HG03342 (cell line): ENCODE data around the gene CCDC172.
A peak's percentile ranks its signal among the peaks of the same experiment; 100 is the strongest.
"Not testable (repeated sequence)": the region's sequence is repeated elsewhere in the genome, so short reads cannot be mapped to it uniquely, and the experiment has no call there.

Experiments
- ATAC-seq: cut with Tn5 transposase; IDR thresholded peaks from one replicate; pipeline ENCODE4 v1.9.1; 2021; ENCODE audit warnings: mild to moderate bottlenecking, moderate library complexity; ENCODE audit not compliant: unreplicated experiment

The CCDC172 gene

DNA sequence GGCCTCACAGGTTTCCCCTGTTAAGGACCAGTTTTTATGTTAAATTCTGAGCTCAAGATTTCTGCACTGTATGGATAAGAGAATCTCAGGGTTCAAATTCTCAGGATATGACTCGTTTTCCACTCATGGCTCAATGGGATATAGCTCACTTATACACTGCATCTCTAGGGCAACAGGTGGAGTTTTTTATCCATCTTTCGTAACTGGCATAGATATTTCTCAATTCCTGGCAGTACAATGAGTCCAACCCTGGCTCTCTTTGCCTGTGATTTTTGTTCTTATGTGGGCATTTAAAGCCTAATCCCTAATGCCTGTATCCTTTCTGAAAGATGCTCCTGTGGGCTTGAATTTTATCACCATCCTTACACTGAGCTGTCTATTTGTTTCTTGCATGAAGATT lies 7.6 kb downstream of the CCDC172 start:
- no peak for ATAC-seq

DNA sequence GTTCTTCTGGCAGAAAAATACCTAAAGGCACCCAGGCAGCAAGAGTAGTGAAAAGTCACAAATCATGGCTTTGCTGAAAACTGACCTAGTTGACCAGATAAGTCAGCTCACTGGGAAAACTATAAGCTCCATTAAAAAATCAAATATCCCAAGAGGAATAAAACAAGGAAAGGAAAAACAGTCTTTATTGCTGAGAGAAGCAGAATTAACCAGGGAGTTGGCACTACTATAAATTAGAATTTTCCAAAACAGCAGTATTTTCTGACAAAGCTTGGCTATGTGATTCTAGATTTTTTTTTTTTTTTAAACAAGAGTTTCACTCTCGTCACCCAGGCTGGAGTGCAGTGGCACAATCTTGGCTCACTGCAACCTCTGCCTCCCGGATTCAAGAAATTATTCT lies 12.6 kb downstream of the CCDC172 start:
- no peak for ATAC-seq

DNA sequence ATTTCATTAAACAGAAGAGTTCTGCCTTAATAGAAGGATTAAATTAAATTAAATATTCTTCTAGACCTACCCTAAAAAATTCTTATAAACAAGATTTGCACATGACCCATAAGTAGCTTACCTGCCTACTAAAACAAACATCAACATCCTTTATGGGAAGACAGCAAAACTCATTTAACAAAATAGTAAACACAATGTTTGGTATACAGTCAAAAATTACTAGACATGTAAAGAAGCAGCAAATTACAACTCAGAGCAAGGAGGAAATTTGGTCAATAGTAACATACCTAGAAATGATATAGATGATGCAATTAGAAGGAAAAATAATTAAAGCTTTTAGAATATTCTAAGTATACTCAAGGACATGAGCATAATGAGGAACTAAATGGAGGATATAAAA lies 27.9 kb downstream of the CCDC172 start:
- no peak for ATAC-seq

DNA sequence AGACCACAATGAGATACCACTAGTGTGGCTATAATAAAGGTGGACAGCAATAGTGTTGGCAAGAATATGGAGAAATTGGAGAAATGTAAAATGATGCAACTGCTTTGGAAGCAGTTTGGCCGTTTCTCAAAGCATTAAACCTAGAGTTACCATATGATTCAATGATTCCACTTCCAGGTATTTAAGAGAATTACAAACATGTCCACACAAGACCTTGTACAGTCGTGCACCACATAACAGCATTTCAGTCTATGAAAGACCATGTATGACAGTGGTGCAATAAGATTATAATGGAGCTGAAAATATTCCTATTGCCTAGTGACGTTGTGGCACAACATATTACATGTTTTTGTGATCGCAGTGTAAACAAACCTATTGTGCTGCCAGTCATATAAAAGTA lies 29.6 kb downstream of the CCDC172 start:
- no peak for ATAC-seq

DNA sequence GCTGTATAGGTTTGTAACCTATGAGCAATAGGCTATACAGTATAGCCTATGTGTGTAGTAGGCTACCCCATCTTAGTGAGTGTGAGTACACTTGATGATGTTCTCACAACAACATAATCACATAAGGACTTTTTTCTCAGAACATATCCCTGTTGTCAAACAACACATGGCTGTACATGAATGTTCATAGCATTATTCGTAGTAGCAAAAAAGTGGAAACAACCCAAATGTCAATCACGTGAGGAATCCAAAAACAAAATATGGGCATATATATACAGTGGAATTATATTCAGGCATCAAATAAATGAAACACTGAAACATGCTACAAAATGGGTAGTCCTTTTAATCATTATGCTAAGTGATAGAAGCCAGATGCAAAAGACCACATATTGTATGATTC lies 31.1 kb downstream of the CCDC172 start:
- no peak for ATAC-seq

DNA sequence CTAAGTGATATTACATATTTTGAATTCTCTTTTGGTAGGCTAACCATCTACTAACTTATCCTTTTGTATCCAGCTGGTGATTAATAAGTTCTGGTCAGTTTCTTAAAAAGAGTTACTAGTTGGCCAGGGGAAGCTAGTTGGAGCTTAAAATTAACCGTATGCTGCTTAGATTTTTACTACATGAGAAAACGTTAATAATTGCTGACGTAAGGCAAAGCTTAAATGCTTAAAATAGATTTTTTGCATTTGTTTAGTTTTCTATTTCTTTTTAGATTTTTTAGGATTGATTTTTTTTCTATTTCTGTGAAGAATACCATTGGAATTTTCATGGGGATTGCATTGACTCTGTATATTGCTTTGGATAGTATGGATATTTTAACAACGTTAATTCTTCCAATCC lies 32.6 kb downstream of the CCDC172 start:
- ATAC-seq: no peak

DNA sequence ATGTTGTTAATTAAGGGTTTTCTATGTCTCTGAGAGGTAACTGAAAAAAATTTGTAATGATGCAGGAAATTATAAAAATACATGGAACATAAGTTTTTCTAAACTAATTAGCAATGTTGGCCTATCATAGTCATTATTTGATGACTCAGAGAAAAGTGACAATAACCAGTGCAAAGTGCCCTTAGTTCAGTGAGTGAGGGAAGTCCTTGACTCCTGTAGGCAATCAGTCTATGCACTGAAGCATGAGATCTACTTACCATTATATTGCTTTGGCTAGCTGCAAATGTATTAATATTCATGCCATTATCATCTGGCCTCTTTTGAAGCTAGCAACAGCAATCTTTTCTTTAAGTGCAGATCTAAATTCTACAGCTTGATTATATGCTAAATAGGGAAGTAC lies 40.6 kb downstream of the CCDC172 start:
- ATAC-seq: no peak

DNA sequence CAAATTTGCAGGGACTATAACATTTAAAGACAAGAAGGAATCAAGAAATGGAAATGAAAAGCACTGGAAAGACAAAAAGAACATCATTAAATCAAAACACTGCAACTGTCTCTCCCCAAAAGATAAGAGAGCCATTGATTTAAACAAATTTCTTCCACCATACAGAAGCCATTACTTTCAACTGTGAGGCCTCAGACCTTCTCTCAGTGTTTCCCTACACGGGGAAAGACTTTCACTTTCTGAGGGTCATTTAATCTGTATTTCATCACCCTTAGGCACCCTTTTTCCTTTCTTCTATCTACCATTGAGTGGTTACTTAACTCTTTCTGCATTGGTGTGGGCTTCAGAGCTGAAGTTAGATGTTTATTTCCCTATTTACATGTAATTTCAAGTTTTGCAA lies 47.5 kb downstream of the CCDC172 start:
- no peak for ATAC-seq

DNA sequence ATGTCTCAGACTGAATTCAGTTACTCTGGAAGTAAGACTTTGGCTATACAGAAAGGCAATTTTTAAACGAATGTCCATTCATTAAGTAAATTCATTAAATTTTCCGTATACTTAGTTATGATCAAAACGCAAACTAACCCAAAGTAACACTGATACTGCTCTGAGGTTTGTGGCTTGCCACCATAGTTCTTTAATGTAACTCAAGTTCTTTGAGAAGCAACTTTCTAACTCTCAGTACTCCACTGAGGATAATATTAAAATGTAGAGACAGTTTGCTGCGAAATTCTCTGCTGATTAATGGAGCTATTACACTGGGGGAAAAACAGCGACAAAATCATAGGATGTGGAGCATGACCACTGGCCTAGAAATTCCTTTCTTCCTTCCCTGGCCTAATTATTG lies 58.0 kb downstream of the CCDC172 start:
- ATAC-seq: no peak

DNA sequence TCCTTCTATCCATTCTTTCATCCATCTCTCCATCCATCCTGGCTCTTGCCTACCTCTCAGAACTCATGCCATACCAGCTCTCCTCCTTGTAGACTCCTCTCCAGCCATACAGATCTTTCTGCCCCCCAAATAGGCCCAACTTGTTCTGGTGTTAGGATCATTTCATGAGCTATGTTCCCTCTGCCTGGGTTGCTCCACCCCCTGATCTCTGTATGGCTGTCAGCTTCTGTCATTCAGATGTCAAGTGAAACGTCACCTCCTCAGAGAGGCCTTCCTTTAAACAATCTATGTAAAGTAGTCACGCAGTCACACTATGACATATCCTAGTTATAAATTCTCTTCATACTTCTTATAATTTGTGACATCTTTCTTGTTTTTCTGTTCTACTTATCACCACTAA lies 61.1 kb downstream of the CCDC172 start:
- ATAC-seq: no peak

DNA sequence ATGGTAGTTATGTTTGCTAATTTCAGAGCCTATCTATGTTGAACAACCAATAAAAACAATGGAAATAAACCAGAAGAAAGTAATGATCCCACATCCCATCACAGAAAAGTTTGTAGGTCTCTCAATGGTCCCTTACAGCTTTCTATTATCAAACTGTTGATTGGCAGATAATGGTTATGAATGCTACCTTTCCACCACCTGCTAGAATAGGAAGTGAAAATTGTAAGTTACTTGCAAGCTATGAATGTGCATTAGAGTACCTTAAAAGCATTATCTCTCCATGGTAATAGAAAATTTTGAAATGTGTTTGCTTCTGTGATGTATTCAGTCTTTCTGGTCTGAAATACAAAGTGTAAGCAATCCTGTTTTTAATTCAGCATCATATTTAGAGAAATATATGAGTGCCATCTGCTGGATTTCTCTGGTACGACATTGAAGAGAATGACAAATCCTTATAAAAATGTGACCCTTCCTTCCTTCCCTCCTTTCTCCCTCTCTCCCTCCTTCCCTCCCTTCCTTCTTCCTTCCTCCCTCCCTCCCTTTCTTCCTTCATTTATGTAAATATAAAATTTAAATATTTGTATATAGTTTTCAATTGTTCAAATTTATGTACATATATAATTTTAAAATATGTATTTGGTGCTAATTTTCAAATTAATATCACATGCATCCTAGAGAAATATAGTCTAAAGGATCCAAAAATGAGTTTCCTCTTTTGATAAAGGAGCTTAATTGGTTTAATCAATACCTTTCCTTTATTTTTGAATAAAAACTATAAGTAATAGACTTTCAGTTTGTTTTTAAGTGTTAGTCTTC lies 62.0 kb downstream of the CCDC172 start:
- peak; percentile 71 for ATAC-seq

DNA sequence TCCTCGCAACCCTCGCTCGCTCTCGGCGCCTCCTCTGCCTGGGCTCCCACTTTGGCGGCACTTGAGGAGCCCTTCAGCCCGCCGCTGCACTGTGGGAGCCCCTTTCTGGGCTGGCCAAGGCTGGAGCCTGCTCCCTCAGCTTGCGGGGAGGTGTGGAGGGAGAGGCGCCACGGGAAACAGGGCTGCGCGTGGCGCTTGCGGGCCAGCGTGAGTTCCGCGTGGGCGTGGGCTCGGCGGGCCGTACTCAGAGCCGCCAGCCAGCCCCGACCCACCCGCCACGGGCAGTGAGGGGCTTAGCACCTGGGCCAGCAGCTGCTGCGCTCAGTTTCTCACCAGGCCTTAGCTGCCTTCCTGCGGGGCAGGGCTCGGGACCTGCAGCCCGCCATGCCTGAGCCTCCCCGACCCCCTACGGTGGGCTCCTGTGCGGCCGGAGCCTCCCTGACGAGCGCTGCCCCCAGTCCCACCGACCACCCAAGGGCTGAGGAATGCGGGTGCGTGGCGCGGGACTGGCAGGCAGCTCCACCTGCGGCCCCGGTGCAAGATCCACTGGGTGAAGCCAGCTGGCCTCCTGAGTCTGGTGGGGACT lies 69.1 kb downstream of the CCDC172 start:
- ATAC-seq: not testable (repeated sequence)

DNA sequence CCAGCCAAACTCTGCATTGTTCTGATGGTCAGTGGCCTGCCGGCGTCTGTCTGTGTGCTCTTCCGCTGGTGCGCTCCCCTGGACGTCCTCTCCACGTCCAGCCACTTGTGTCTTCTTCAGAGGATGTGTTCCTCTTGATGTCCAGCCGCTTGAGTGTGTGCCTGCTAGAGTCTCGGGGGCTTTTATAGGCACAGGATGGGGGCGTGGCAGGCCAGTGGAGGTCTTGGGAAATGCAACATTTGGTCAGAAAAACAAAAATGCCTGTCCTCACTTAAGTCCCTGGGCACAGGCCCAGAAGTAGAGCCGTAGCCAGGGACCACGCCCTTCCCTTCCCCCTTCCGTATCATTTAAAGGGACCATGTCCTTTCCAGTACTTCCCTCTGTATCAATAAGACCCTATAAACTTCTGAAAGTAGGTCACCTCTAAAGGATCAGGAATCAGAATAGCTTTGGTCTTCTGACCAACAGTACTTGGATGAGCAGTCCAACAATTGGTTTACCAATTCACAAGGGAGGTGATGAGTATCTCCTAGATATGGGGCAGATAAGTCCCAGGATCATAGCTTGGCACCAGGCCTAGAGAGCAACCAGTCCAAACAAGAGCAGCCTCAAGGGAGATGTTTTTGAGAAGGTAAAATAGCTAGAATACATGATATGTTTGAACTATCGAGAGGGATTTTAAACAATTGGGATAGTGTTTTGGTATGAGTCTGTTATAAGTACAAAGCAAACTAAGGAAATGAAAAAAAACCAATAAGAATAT lies 71.2 kb downstream of the CCDC172 start:
- ATAC-seq: no peak

DNA sequence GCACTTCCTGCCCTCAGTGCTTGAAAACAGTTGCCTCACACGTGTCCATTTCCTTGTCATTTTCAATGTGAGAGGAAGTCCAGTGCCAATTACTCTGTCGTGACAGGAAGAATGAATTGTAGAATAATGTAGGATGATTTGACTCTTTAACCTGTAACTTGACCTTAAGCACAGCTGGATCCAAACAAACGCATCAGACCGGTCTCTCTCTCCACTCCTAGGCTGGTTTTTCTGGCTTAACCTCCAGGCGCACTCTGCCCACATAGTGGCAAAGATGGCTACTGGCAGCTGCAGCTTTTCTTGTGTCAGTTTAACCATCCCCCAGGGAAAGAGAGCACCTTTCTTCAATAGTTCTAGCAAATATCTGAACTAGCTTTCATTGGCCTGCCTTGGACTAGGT lies 74.0 kb downstream of the CCDC172 start:
- ATAC-seq: no peak

DNA sequence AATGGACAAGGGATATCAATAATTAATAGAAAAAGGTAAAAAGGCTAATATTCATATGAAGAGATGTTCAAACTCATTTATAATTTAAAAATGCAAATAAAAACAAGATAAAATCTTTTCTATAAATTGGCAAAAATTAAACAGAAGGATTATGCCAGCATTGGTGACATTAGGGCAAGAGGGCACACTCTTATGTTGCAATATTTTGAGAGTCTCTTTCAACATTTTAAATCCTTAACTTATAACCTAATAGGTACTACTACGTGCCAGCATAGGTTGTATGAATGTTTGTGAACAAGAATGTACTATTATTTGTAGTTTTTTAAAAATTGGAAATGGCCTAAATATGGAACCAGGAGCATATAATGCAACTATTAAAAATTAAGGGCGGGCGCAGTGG lies 78.6 kb downstream of the CCDC172 start:
- ATAC-seq: no peak

DNA sequence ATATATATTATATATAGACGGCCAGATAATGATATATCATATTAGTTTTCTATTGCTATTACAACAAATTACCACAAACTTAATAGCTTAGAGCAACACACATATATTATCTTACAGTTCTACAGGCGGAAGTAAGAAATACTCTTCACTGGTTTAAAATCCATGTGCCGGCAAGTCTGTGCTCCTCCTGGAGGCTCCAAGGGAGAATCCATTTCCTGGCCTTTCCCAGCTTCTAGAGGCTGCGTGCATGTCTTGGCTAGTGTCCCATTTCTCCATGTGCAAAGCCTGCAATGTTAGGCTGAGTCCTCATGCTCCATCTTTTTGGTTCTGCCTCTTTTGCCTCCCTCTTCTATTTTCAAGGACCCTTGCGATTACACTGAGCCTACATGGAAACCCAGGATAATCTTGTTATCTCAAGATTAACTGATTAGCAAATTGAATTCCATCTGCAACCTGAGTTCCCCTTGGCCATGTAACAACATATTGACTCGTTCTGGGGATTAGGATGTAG lies 79.5 kb downstream of the CCDC172 start:
- no peak for ATAC-seq

DNA sequence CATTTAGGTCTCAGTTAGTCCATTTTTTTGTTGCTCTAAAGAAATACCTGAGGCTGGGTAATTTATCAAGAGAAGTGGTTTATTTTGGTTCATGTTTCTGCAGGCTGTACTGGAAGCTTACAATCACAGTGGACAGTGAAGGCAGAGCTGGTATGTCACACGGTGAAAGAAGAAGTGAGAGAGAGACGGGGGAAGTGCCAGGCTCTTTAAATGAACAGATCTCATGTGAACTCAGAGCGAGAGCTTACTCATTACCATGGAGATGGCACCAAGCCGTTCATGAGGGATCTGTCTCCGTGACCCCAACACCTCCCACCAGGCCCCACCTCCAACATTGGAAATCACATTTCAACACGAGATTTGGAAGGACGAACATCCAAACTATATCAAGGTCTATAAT lies 84.5 kb downstream of the CCDC172 start:
- peak; percentile 76 for ATAC-seq

DNA sequence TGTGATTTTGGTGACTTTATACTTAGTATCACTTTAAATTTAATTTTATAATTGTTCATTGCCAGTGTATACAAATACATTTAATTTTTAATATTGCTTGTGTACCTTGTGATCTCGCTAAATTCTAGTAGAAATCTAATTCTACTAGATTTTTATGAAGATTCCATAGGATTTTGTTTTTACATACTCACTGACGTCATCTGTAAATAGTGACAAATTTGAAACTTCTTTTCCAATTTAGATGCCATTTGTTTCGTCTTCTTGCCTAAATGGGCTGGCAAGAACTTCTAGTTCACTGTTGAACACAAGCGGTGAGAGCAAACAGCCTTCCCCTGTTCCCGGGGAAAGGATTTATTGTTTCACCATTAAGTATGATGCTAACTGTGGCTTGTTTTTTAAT lies 86.1 kb downstream of the CCDC172 start:
- no peak for ATAC-seq

DNA sequence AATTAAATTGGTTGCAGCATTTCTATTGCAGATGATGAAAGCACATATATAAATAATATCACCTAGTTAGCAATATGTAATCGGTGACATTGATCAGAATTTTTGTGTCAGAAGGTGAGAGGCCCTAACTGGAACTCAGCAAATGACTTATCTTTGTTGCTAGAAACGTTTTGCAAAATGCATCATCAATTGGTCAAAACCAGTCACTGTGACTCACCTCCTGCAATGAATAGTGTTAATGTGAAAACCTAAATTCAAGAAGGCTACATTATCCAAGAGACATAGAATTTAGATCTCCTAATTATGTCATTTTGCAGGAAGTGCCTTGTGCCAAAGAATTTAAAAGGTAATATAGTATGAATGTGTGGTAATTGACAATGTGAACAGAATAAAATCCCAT lies 93.6 kb downstream of the CCDC172 start:
- ATAC-seq: no peak

DNA sequence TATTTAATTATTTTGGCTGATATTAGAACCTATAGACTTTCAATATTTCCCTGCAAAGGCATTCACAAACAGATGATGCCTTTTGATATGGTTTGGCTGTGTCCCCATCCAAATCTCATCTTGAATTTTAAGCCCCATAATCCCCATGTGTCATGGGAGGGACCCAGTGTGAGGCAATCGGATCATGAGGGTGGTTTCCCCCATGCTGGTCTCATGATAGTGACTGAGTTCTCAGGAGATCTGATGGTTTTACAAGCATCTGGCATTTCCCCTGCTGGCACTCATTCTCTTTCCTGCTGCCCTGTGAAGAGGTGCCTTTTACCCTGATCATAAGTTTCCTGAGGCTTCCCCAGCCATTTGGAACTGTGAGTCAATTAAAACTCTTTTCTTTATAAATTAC lies 94.1 kb downstream of the CCDC172 start:
- no peak for ATAC-seq

DNA sequence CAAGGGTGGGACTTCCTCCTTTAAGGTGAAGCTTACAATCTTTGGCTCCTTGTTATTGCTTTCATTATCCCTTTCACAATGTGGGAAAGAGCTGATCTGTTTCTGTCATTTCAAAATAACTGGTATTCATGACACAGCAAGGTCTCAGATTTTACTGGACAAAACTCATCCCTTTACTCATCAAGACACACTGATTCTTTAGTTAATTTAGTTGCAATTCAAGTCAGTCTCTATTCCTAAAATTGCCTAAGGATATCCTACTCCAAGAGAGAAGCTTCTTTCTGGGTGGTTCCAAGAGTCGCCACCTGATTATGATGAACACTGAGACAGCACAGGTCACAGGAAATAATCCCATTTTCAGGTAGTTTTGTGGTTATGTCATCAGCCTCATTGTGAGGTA lies 97.6 kb downstream of the CCDC172 start:
- ATAC-seq: no peak

DNA sequence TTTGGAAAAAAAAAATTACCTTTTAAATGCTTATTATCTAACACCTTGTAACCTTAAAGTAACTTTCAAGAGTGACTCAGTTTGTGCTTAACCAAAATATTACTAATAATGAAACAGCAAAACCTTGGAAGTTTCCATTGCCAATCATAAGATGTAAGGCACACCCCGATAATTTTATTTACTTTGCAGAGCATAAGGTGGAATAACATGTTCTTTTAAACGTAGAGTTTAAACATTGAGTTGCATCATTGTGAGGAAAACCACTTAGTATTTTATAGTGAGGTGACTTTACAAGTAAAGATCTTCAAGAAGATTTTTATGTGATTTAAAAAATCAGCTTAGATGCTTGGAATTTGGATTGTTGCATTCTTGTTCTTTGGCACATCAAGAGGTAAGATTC lies 103.4 kb downstream of the CCDC172 start, which contains the start of gene PNLIPRP3:
Gene PNLIPRP3, plus strand, starts transcription at position 177 of the 400 bp plus-strand sequence. Its CDS starts 166 bp downstream, at position 343.
- no peak for ATAC-seq
